Measurements from ENCODE around the gene ATP2A1. TPM values are rescaled to one million over a fixed set of nuclear protein-coding genes. Genes with fewer than 3 reads are reported as not detected.

The ATP2A1 gene
- total RNA-seq, result 0.25 TPM
- polyA plus RNA-seq (ENCODE audit: insufficient read depth, low read depth, low replicate concordance), result 0.47 TPM
- long read RNA-seq, donor 1, result 0 reads
- long read RNA-seq, donor 2, result 0 reads
- long read RNA-seq, donor 3, partial matches to known transcripts, result 0 of 5 reads
- long read RNA-seq, donor 3, other reads (novel, unspliced or antisense), result 5 of 5 reads
- long read RNA-seq, donor 4, partial matches to known transcripts, result 6 of 13 reads
- long read RNA-seq, donor 4, other reads (novel, unspliced or antisense), result 7 of 13 reads
- long read RNA-seq, donor 5, result 0 reads
- long read RNA-seq, donor 6, result 0 reads
- long read RNA-seq, donor 7, partial matches to known transcripts, result 0 of 2 reads
- long read RNA-seq, donor 7, other reads (novel, unspliced or antisense), result 2 of 2 reads
- long read RNA-seq, donor 8, result 0 reads
- long read RNA-seq, donor 9, result 0 reads
- long read RNA-seq, donor 10, result 0 reads

GRCh38 chr16:28878083-28878926, at the start of gene ATP2A1:
ATP2A1 (plus strand) TSS chr16:28878488; CDS start chr16:28878672, 184 bp downstream.
- Histone ChIP-seq H3K27ac (ENCODE audit: low read depth in 2 of 2, low read length in 2 of 2) (no peak within 1 kb of the TSS), H3K4me3 (ENCODE audit: low read length in 3 of 3) (peak within 1 kb of the TSS; percentile 64 to 70 (median 65)), H3K9me3 (ENCODE audit: control insufficient read depth in 2 of 3, insufficient read depth in 1 of 3, low read length in 3 of 3) (no peaks in the 10 kb centered on the region), H3K4me1 (ENCODE audit: control insufficient read depth in 2 of 3, insufficient read depth in 2 of 3, low read depth in 1 of 3, low read length in 3 of 3) (peaks cover 0 to 11% (median 3%) of the 10 kb centered on the region in 3 donors), H3K36me3 (ENCODE audit: control insufficient read depth in 2 of 3, insufficient read depth in 3 of 3, low read length in 3 of 3) (no peaks in the 10 kb centered on the region), H3K9ac (ENCODE audit: low read length in 3 of 3) (peak within 1 kb of the TSS in 1 of 3 donors; percentile 38), H3K27me3 (ENCODE audit: control insufficient read depth, insufficient read depth, low read length) (no peaks in the 10 kb centered on the region)
- intact Hi-C loops (cut with DNase I), result no loop called here
- DNase-seq (no peak), FAIRE-seq (no peak)
- TF ChIP-seq CTCF (IDR thresholded peaks at IDR 0.05; ENCODE audit: borderline replicate concordance, extremely low read depth, insufficient read depth), result no peak

DNA sequence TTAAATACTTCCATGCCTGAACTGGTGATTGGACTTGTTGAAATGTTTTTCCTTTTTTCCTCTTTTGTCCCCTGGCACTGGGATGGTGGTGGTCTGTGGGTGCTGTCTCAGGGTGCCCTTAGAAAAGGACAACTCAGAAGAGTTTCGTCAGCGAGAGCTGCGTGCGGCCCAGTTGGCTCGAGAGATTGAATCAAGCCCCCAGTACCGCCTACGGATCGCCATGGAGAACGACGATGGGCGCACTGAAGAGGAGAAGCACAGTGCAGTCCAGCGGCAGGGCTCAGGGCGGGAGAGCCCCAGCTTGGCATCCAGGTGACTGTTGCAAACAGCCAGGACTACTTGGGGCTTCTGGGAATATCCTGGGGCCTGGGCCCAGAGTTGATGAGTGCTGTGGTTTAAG, 48.5 kb upstream of the ATP2A1 start:
- no peak for DNase-seq
- Histone ChIP-seq H3K27ac (ENCODE audit: low read depth in 2 of 2, low read length in 2 of 2) (no peak overlapping the region), H3K9me3 (ENCODE audit: control insufficient read depth in 2 of 3, insufficient read depth in 1 of 3, low read length in 3 of 3) (no peaks in the 10 kb centered on the region), H3K9ac (ENCODE audit: low read length in 3 of 3) (no peak overlapping the region), H3K4me1 (ENCODE audit: control insufficient read depth in 2 of 3, insufficient read depth in 2 of 3, low read depth in 1 of 3, low read length in 3 of 3) (peaks cover 0 to 8% (median 0%) of the 10 kb centered on the region in 3 donors), H3K27me3 (ENCODE audit: control insufficient read depth, insufficient read depth, low read length) (no peaks in the 10 kb centered on the region), H3K4me3 (ENCODE audit: low read length in 3 of 3) (no peak overlapping the region), H3K36me3 (ENCODE audit: control insufficient read depth in 2 of 3, insufficient read depth in 3 of 3, low read length in 3 of 3) (peaks cover 26 to 86% (median 58%) of the 10 kb centered on the region in 3 donors)
- FAIRE-seq, result no peak
- intact Hi-C loops (cut with DNase I), result no loop called here
- no peak for TF ChIP-seq CTCF (IDR thresholded peaks at IDR 0.05; ENCODE audit: borderline replicate concordance, extremely low read depth, insufficient read depth)

DNA sequence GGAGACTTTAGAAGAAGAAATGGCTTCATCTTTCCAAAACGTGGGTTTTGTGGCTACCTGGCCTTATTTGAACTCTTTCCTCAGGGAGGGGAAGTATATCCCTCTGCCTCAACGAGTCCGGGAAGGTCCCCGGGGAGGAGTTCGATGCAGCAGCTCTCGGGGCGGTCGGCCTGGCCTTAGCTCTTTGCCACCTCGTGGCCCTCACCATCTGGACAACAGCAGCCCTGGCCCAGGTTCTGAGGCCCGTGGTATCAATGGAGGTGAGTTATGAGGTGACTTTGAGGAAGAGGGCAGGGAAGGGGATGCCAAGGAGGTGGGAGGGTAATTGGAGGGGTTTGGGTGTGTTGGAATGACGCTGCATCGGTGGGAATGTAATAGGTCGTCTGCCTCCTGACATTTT, 47.8 kb upstream of the ATP2A1 start:
- Histone ChIP-seq H3K27me3 (ENCODE audit: control insufficient read depth, insufficient read depth, low read length) (no peaks in the 10 kb centered on the region), H3K27ac (ENCODE audit: low read depth in 2 of 2, low read length in 2 of 2) (no peak overlapping the region), H3K36me3 (ENCODE audit: control insufficient read depth in 2 of 3, insufficient read depth in 3 of 3, low read length in 3 of 3) (peaks cover 25 to 90% (median 64%) of the 10 kb centered on the region in 3 donors), H3K9me3 (ENCODE audit: control insufficient read depth in 2 of 3, insufficient read depth in 1 of 3, low read length in 3 of 3) (no peaks in the 10 kb centered on the region), H3K4me1 (ENCODE audit: control insufficient read depth in 2 of 3, insufficient read depth in 2 of 3, low read depth in 1 of 3, low read length in 3 of 3) (peaks cover 0 to 2% (median 0%) of the 10 kb centered on the region in 3 donors), H3K9ac (ENCODE audit: low read length in 3 of 3) (no peak overlapping the region), H3K4me3 (ENCODE audit: low read length in 3 of 3) (no peak overlapping the region)
- intact Hi-C loops (cut with DNase I), result no loop called here
- FAIRE-seq (no peak), DNase-seq (no peak)
- TF ChIP-seq CTCF (IDR thresholded peaks at IDR 0.05; ENCODE audit: borderline replicate concordance, extremely low read depth, insufficient read depth), result no peak
